KOPT-K1 (cell line): ENCODE data around the gene AK3.
"Not testable (repeated sequence)": the region's sequence is repeated elsewhere in the genome, so short reads cannot be mapped to it uniquely, and the experiment has no call there.

Experiments
- H3K27ac ChIP-seq: fragments of 200-600 bp; sonication (generic); 2 replicates; pipeline ENCODE4 v1.5.1; 2016; ENCODE audit warnings: antibody characterized with exemption, mild to moderate bottlenecking, low read depth, low read length; ENCODE audit not compliant: poor library complexity, severe bottlenecking
- H3K36me3 ChIP-seq: fragments of 200-600 bp; sonication (generic); 2 replicates; pipeline ENCODE4 v1.5.1; 2017; ENCODE audit warnings: antibody characterized with exemption, mild to moderate bottlenecking, low read length, moderate library complexity; ENCODE audit not compliant: insufficient read depth
- H3K9me3 ChIP-seq: fragments of 200-600 bp; sonication (generic); 2 replicates; pipeline ENCODE4 v1.5.1; 2017; ENCODE audit warnings: antibody characterized with exemption, low read length, mild to moderate bottlenecking; ENCODE audit not compliant: insufficient read depth, poor library complexity, severe bottlenecking

AK3 gene

DNA sequence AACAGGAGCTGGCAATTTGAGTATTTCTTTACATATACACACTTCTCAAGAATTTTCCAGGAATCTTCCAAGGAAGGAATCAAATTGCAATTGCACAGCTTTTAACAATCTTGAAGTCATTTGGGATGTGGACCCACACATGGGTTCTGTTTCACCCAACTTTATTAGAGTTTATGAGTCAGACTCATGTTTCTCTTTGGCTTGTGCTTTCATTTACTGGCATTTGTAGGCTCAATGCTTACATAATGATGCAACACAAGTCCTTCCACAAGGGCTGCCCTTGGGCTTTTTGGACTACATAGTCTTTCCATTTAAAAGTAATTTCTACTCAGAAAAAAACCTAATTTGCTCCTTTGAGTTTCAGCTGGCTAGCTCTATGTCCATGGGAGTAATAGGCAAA is 66.2 kb downstream of the AK3 start:
- Histone ChIP-seq H3K27ac (no peak overlapping the region), H3K36me3 (no peaks in the 10 kb centered on the region), H3K9me3 (no peaks in the 10 kb centered on the region)

DNA sequence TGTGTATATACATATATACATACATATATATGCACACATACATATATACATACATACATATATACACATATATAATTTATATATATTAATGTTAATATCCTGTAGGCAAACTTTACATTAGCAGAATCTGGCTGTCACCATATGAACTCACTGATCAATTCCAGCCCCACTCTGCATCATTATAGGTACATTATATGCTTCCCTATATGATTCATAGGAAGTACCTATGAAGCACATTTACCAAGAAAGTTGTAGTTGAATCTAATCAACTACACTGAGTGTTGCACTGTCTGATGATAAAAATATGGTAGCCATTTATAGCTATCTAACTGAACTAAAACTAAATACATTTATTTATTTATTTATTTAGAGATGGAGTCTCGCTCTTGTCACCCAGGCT is 69.3 kb downstream of the AK3 start:
- Histone ChIP-seq H3K9me3 (no peaks in the 10 kb centered on the region), H3K36me3 (no peaks in the 10 kb centered on the region), H3K27ac (no peak overlapping the region)

DNA sequence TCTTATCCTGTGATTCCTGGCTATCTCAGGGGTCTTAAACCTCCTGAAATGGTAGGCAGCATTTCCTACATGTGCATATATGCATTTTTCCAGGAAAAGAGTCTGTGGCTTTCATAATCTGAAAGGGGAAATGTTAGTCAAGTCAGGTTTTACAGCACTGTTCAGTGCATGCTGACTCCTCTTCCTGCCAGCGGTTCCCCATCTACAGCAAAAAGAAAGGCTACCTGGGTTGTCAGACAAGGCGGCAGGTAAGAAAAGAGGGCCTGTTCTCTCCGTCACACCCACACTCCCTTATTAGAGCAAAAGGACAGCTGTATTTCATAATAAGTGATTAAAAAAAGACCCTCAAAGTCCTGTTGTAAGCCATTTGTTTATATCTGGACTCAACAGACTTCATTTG is 70.4 kb downstream of the AK3 start:
- no peaks in the 10 kb centered on the region for H3K9me3 ChIP-seq
- no peaks in the 10 kb centered on the region for H3K36me3 ChIP-seq
- H3K27ac ChIP-seq, result no peak overlapping the region

DNA sequence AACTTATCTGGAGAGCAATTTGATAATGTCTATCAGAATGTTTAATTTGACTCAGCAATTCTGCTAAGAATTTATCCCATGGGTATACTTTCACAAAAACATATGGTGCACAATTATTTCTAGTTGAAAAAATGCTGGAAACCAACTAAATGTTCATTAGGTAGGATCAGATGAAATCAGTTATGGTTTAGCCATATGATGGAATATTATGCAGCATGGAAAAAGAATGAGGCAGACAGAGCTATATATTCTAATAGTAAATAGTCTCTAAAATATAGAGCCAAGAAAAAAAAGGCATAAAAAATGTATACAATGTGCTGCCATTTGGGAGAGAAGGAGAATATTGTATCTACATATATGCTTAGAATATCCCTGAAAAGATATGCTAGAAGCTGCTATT is 71.1 kb downstream of the AK3 start:
- Histone ChIP-seq H3K27ac (no peak overlapping the region), H3K36me3 (no peaks in the 10 kb centered on the region), H3K9me3 (no peaks in the 10 kb centered on the region)

DNA sequence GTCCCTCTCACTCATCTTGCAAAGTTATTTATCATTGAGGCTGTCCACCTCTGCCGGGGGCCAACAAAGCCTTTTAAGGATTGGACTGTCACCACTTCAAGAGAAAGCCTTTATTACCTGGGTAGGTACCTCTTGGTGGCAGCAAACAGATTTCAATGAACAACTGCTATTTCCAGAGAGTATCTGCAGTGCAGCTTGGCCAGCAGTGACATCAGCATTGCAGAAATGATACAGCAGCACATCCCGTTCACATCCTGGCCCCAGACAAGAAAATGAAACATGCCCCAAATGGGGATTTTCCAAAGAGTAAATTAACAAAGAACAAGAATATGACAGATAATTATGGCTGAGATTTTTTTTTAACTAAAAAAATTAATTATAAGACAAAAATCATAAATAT is 72.4 kb downstream of the AK3 start:
- H3K36me3 ChIP-seq, result no peaks in the 10 kb centered on the region
- H3K27ac ChIP-seq, result no peak overlapping the region

DNA sequence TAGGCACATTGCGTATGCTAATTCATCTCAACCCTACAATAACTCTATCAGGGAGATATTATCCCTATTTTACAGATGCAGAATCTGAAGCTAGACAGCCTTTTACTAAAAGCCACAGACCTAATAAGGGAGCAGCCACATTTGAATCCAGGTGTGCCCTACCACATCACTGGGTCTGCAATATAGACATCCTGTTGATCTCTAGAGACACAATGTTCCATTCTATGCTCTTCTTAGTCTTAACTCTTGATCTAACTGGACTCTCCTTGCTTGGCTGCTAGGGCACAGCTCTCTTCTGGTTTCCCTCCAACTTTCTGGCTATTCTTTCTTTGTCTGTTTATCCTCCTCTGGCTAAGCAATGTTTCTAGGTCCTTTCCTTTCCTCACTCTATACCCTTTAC is 73.3 kb downstream of the AK3 start:
- Histone ChIP-seq H3K36me3 (no peaks in the 10 kb centered on the region), H3K27ac (no peak overlapping the region), H3K9me3 (no peaks in the 10 kb centered on the region)

More for the DNA sequence above, 72.4 kb downstream of the AK3 start:
- H3K9me3 ChIP-seq, result no peaks in the 10 kb centered on the region

DNA sequence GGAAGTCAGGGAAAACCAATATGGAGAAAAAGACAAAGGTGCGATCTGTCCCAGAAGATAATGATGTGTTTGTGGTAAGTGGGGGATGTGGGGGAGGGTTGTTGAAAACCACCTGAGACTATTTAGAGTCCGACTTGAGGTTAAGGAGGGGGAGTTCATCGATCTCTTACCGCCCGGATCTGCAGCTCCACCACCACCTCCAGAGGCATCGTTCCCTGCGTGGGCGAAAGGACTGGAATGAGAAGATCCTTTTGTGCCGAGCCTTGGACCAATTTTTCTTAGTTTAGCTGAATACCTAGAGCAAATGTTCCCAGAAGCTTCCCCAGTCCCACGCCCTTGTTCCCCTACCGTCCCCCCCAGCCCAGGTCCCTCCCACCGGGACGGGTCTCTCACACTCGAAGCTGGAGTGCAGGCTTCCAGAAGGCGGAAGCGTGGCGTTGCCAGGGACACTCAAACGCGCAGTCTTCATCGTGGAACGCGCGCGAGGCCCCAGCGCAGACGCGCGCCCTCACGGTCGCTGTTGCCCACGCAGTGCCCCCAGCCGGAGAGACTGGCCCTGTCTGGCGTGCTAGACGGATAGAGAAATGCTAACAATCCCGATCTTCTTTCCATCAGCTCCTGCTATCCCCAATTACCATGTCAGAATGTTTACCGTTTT is 74.8 kb downstream of the AK3 start, which contains the start of gene SPATA6L:
Gene SPATA6L, minus strand, starts transcription at position 439 of the 658 bp plus-strand sequence. Its CDS starts 230 bp downstream, at position 209.
- H3K36me3 ChIP-seq, result no peaks in the 10 kb centered on the region
- H3K9me3 ChIP-seq, result no peaks in the 10 kb centered on the region
- no peak within 1 kb of the TSS for H3K27ac ChIP-seq

DNA sequence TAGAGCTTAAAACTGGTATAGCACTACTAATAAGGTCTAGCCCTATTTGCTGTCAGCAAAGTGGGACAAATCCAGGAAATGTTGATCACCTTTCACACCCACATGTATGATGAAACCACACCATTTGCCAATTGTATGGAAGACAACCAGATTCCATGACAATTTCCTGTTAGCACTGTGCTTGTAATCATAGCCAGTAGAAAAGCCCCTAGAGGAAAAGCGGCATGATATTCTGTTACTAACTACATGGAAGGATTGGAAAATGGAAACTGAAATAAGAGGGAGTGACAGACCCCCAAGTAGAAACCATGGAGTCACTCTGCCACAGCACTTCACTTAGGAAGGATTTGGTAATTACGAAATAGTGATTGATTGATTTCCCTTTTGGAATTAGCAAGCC is 75.6 kb downstream of the AK3 start:
- Histone ChIP-seq H3K9me3 (no peaks in the 10 kb centered on the region), H3K27ac (no peak overlapping the region)

DNA sequence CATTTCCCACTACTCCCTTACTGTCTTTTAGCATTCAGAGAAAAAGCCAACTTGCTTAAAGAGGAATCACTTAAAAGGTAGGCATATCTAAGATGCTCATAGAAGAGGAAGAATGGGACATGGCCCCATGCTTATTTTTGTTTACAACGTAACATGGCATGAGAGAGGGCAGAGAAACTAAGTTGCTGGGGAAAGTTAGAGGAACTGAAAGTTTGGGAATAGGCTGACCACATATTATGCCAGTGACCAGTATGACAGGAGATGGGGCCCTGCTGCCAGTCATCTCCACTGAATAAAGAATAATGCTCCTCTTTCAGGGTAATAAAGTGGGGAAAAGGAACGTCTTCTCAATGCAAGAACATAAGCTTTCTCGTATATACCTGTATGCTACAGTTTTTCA is 77.0 kb downstream of the AK3 start:
- no peak overlapping the region for H3K27ac ChIP-seq

More for the DNA sequence above, 75.6 kb downstream of the AK3 start:
- no peaks in the 10 kb centered on the region for H3K36me3 ChIP-seq

DNA sequence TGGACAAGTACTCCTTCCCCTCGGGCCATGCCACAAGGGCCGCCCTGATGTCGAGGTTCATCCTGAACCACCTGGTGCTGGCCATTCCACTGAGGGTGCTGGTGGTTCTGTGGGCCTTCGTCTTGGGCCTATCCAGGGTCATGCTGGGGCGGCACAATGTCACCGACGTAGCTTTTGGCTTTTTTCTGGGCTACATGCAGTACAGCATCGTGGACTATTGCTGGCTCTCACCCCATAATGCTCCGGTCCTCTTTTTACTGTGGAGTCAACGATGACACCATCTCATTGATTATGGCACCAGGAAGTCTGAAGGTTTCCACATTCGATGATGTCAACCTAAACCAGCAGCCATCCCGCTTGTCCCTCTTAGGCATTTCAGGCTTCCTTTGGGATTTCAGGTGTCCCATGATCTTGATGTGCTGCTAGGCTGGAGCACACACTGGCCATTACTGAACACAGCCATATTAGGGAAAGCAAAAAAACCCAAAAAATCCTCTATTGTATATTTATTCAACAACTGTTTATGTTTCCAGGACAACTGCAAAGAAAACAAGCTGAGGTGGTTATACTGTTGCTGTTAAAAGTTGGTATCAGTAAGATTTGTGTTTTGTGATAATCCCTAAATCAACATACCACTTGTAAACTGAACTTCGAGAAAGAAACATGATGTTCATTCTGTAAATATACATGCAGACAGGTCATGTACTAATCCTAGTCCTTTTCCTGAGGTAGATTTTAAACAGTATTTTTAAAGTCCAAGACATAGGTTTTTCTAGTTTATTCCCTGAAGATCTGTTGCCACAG is 77.8 kb downstream of the AK3 start:
- no peak overlapping the region for H3K27ac ChIP-seq
- no peaks in the 10 kb centered on the region for H3K9me3 ChIP-seq
- H3K36me3 ChIP-seq, result no peaks in the 10 kb centered on the region

More for the DNA sequence above, 77.0 kb downstream of the AK3 start:
- Histone ChIP-seq H3K9me3 (no peaks in the 10 kb centered on the region), H3K36me3 (no peaks in the 10 kb centered on the region)

DNA sequence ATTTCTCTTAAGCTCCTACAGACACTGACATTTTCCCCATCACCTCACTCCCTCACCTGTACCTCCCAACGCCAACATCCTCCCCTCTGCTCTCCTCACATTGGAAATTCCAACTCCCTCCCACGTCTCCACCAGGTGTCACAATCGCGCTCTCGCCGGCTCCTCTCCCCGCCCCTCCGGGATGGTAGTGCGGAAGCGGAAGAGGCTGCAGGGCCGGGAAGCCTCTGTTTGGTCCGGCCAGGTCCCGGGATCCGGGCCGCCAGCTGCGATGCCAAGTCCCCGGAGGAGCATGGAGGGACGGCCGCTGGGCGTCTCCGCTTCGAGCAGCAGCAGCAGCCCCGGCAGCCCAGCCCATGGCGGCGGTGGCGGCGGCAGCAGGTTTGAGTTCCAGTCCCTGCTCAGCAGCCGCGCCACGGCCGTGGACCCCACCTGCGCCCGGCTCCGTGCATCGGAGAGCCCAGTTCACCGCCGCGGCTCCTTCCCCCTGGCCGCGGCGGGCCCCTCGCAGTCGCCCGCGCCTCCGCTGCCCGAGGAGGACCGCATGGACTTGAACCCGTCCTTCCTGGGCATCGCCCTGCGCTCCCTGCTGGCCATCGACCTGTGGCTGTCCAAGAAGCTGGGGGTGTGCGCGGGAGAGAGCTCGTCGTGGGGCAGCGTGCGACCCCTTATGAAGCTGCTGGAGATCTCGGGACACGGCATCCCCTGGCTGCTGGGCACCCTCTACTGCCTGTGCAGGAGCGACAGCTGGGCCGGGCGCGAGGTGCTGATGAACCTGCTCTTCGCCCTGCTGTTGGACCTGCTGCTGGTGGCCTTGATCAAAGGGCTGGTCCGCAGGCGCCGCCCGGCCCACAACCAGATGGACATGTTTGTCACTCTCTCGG is 78.7 kb downstream of the AK3 start, which contains the start of gene PLPP6:
Gene PLPP6, plus strand, starts transcription at position 187 of the 881 bp plus-strand sequence. Its CDS starts 82 bp downstream, at position 269.
- no peaks in the 10 kb centered on the region for H3K9me3 ChIP-seq
- H3K36me3 ChIP-seq, result no peaks in the 10 kb centered on the region
- peak within 1 kb of the TSS; percentile 45 for H3K27ac ChIP-seq

DNA sequence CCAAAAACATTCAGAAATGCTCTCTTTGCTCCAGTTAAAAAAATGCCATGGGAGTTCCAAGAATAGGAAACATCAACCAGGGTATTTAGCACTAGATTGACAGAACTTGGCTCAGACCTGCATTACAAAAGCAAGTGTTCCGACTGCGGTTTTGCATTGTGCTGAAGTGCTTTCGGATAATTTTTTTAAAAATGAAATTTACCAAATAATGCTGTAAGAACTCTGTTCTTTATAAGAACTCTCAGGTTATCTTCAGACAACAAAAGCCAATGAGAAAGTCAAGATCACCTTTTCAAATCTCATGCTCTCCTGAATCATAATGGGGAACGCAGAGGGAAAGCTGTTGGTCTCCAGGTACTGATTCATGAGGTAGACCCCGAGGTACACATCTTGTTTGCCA is 79.4 kb downstream of the AK3 start:
- no peak overlapping the region for H3K27ac ChIP-seq

DNA sequence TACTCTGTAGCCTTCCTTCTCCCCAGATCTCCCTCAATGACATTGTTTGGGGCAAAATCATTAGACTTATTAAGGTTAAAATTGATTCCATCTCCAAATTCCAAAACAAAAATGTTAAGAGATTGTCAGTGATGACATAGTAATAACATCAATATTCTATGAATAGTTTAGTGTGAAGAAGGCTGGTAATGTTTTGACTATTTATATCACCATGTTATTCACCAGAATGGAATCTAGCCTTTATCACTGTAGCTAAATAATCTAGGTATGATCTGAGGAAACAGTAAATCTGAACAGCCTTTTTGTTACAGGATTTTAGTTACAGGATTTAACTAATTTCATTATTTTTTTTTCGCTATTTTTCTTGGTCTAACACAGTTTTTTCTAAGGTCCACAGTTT is 79.8 kb downstream of the AK3 start:
- no peaks in the 10 kb centered on the region for H3K9me3 ChIP-seq
- no peak overlapping the region for H3K27ac ChIP-seq
- H3K36me3 ChIP-seq, result no peaks in the 10 kb centered on the region

More for the DNA sequence above, 79.4 kb downstream of the AK3 start:
- no peaks in the 10 kb centered on the region for H3K36me3 ChIP-seq
- H3K9me3 ChIP-seq, result no peaks in the 10 kb centered on the region

DNA sequence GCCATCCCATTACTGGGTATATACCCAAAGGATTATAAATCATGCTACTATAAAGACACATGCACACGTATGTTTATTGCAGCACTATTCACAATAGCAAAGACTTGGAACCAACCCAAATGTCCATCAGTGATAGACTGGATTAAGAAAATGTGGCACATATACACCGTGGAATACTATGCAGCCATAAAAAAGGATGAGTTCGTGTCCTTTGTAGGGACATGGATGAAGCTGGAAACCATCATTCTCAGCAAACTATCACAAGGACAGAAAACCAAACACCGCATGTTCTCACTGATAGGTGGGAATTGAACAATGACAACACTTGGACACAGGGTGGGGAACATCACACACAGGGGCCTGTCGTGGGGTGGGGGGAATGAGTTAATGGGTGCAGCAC is 80.3 kb downstream of the AK3 start:
- H3K27ac ChIP-seq, H3K9me3 ChIP-seq: not testable (repeated sequence)

More for the DNA sequence above, 80.3 kb downstream of the AK3 start:
- H3K36me3 ChIP-seq, result not testable (repeated sequence)
